NCI-H128 (cell line): ENCODE data around the gene BCAS4.

Experiments used
- DNase-seq: peaks from one replicate; lab custom pipeline; 2025; ENCODE audit not compliant: unreplicated experiment; lab: John Stamatoyannopoulos, UW

The BCAS4 gene

DNA sequence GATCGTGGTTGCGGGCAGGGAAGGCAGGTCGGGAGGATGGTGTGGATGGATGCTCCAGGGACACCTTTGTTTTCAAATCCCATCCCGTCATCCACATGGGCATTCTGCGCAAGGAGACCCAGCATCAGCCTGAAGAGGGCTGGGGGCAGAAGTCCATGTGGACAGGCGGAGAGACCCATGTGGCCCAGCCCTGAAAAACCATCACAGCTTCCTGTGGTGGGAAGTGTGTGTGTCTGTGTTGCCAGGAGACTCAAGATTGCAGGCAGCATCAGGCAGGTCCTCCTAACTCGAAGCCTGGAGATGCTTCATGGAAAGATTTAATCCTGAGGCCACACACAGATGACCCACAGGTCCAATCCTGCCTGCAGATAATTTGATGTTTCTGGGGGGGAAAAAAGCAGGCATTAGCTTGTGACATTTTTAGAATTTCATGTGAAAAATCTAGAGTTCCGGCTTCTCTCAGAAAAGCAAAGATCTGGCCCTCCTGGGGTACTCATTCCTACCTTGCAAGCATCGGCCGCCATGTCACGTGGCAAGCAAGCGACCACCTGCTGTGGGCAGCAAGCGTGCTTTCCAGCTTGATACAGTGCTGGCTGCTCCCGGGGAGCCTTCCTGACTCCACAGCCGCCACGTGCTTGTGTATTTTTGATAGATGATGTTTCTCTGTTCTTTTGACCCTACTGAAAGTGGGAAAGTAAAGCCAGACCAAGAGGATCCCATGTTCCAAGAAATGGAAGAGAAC is 25.8 kb downstream of the BCAS4 start:
- DNase-seq = no peak

DNA sequence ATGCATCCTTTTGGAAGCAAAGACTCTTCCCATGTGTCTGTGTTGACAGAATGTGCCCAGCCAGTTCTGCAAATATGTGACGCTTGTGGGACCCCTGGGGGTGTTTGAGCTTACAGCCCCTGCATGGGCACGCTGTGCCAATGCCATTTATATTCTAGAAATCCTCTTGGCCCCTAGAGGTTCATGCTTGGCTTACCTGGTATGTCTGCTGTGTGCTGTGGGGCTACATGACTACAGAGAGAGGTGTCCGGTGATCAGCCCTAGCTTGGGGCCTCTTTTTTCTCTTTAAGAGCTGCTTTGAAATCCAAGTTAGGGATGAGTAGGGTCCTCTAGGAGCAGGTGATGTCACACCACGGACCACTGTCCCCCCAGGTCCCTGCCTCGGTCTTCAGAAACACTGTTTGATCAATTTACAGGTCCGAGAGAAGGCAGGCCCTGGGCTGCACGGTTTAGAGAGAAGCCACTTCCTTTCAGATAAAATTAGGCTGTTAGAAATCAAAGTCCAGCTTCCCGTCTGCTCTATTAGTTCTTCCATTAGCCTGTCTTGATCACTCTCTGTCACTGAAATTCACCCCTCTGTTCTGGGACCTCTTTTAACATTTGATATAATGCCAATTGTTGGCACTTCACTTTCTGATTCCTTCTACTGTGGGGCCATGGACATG is 26.5 kb downstream of the BCAS4 start:
- DNase-seq = no peak

DNA sequence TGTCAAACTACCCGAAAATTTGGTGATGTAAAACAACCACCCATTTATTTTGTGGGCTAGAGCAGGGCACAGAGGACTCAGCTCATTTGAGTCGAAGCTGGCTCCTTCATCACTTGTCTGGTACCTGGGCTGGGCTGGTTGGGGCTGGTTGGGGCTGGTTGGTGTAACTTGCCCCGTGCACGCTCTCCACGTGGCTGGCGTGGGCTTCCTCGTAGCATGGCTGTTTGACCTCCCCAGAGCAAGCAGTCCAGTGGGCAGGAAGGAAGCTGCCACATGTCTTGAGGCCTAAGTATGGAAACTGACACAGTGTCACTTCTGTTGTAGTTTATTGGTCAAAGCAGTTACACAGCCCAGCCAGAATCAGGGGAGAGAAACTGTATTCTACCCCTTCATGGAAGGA is 27.1 kb downstream of the BCAS4 start:
- no peak for DNase-seq

DNA sequence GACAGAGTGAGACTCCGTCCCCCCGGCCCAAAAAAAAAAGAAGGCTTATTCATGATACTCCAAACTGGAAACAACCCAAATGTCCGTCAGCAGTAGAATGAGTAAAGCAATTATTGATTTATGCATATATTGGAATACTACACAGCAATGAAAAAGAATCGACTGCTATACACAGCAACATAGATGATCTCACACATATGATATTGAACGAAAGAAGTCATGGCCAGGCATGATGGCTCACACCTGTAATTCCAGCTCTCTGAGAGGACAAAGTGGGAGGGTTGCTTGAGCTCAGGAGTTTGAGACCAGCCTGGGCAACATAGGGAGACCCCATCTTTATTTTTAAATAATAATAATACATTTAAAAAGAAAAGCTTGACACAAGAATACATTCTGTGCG is 28.5 kb downstream of the BCAS4 start:
- DNase-seq = no peak

DNA sequence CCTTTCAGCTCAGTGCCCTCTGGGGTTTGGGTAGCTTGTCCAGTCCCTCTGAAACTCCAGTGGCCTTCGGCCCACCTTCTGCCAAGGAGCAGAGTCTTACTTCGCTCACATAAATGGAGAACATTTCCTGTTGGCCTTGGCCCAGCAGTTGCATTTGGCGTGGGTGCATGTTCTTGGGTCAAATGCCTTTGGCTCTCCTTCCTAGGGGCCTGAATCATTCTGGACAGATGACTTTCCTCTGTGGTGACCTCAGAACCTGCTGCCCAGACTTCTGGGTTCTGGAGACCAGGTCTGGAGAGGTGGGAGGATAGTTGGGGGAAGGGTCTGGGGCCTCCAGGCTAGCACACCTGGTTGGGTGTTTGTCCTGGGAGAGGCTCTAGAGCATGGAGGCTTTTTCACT is 29.3 kb downstream of the BCAS4 start:
- DNase-seq = no peak

DNA sequence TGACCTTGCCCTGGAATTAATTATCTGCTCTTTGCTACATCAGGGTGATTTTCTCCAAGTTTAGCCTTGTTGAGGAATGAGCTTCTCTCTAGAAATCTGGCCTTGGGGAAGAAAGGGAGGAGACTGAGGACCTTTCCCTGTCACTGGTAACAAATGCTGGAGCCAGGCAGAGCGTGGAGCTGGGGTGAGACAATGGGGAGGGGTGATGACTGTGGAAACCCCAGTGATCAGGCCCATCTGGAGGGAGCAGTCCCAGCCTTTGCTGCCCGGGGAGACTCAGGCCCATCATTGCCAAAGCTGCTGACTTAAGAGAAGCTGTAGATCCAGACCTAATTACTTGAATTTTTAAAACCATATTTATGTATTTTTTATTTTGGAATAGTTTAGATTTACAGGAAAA is 31.3 kb downstream of the BCAS4 start:
- no peak for DNase-seq

DNA sequence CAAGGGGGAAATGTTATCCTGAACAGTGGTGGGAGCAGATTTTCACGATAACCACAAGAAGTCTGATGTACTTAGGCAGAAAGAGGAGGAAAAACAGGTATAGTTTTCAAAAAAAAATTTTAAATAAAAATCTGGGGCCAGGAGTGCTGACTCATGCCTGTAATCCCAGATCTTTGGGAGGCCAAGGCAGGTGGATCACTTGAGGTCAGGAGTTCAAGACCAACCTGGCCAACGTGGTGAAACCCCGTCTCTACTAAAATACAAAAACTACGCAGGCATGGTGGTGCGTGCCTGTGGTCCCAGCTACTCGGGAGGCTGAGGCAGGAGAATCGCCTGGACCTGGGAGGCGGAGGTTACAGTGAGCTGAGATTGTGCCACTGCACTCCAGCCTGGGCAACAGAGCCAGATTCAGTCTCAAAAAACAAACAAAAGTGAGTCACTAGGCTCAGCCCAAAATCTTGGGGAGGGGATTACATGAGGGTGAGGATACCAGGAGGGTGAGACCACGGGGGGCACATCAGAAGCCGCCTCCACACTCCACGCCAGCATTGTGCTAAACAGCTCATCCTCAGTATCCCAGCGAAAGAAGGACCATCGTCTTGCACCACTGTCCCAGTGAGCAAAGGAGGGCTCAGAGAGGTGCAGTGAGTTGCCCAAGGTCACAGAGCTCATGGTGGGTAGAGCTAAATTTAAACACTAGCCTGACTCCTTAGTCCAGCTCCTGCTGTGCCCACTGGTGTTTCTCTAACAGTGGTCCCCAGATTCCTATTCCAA is 33.7 kb downstream of the BCAS4 start:
- DNase-seq = no peak

DNA sequence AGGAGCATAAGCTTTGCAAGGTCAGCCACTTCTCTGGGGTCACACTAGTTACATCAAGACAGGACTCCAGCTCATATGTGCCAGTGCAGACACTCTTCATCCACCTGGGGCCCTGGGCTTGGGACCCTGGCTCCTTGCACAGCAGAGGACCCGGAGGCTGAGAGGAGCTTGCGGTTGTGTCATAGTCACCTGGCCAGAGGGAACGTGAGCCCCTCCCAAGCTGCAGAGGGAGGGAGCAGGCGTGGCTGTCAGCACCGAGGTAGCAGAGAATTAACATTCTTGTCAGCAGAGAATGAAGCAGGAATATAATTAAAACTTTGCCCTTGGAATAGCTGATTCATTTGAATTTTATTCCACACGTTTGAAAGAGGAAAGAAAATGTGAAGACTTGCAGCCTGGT is 36.8 kb downstream of the BCAS4 start:
- DNase-seq = no peak

DNA sequence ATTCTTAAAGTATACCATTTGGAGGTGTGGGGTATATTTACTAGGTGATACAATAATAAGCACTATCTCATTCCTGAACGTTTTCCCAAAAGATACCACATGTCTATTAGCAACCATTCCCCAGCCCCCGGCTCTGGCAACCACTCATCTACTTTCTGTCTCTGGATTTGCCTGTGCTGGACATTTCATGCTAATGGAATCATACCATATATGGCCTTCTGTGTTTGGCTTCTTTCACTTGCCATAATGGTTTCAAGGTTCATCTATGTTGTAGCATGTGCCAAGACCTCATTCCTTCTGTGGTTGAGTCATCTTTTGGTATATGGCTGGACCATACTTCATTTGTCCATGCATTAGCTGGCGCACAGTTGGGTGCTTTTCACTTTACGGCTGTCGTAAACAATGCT is 39.7 kb downstream of the BCAS4 start:
- DNase-seq = no peak

DNA sequence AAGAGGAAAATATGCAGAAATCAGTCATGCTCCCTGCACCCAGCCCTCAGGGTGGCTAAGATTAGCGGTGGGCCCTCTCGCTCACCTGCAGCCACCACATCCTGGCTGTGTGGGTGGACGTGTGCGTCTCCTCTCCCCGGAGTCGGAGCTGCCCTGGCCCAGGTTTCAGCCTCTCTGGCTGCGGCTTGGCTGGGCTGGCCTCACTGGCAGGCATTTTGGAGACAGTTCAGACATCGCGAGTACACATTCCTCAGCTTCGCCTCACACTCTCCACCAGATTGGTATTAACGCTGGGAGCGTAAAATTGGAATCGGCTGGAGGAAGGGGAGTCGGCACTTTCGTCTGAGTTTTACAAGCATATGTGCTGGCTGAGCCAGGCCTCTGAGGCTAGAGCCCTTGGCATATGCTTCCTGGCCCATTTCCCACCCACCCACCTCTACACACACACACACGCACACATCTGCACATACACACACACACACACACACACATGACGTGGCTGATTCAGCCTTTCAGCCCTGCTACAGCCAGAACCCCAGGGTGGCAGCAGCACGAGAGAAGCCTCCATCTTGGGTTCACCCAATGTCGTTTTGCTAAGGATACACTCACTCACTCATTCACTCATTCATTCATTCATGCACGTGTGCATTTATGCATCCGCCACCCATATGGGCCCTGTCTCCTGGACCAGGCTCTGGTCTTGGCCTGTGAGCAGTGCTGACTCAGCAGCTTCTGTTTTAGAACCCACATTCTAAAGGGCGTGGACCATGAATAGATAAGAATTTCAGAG is 42.9 kb downstream of the BCAS4 start:
- DNase-seq = no peak

DNA sequence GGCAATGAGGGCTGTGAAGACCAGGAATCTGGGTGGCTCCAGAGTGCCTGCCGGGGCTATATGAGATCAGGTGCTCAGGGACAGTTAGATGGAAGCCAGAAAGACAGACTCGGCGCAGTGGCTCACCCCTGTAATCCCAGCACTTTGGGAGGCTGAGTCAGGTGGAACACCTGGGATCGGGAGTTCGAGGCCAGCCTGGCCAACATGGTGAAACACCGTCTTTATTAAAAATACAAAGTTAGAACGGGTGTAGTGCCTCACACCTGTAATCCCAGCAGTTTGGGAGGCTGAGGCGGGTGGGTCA is 43.4 kb downstream of the BCAS4 start:
- DNase-seq = no peak

DNA sequence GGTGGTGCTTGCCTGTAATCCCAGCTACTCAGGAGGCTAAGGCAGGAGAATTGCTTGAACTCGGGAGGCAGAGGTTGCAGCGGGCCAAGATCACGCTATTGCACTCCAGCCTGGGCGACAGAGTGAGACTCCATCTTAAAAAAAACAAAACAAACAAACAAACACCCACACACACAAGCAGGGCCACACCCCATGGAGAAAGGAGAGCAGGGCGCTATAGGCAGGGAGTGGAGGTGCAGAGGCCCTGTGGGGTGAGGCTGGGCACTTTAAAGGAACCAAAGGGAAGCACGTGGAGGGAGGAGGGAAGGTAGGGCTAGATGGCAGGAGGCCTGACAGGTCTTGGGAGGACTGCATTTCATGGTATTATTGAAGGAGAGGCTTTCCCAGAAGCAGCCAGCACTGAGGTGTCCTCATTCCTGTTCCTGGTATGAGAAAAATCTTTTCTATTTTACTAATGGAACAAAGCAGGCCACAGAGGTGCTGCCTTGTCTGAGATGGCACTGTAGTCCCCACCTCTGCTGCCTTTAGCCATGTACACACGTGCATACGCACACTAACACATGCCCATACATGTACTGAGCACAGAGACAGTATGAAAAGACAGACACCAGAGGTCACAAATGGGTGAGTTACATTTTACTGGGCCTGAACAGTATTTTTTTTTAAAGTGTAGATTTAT is 44.0 kb downstream of the BCAS4 start:
- no peak for DNase-seq

DNA sequence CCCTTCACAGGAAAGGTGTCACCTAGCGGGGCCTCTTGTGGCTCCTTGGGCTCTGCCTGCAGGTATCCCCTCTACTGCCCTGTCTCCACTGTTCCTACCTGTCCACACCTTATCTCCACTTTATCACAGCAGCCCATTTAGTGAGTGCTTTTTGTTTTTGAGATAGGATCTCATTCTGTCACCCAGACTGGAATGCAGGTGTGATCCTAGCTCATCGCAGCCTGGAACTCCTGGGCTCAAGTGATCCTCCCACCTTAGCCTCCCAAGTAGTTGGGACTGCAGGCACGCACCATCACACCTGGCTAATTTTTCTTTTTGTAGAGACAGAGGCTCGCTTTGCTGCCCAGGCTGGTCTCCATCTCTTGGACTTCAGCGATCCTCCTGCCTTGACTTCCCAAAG is 48.0 kb downstream of the BCAS4 start:
- no peak for DNase-seq

DNA sequence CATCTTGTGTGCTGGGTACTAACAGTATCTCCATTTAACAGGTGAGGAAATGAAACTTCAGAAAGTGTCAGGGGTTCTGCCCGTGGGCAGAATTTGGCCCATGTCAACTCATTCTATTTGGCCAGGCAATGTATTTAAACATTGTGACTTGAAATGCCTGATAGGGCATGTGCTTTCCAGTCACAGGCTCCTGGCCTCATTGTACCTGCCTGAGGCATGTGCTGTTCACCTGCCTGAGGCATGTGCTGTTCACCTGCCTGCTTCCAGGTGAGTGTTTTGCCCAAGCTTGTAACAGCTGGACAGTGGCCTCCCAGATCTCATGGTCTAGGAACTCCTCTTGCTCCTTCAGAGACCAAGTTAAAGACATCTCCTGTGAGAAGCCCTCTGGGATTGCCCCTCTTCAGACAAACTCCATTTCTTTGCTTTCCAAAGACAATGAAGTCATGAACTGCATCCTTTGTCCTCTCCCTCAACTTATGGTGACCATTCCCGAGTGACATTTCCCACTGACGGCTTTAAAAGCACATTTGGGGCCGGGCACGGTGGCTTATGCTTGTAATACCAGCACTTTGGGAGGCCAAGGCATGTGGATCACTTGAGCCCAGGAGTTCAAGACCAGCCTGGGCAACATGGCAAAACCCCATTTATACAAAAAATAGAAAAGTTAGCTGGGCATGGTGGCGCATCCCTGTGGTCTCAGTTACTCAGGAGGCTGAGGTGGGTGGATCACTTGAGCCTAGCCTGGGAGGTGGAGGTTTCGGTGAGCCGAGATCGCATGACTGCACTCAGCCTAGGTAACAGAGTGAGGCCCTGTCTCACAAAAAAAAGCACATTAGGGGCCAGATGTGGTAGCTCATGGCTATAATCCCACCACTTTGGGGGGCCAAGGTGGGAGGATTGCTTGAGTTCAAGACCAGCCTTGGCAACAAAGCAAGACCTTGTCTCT is 48.7 kb downstream of the BCAS4 start:
- no peak for DNase-seq

DNA sequence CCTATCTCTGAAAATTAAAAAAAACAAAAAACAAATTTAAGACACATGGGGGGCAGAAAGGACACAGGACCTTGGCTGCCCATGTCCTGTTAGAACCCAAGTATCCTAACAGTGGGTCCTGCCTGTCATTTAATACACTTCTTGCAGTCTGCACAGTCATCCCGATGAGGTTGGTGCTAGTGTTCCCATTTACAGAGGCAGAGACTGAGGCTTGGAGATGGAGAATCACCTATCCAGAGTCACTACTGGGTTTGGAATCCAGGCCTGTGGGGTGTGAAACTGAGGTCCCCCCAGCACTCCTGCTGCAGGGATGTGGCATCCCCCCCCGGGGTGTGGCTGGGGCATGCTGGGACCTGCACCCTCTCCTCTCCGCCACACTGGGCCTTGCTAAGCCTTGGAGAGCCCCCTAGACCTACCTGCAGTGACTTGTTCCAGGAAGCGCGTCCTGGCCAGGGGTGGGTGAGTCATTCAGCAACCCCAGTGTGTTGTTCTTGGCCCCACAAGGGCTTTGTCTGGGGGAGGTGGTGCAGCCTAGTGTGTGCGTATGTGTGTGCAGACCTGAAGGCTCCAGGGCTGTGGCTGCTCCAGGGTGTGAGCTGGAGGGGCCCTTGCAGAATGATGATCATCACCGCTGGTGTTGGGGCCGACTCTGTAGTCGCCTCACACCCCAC is 49.7 kb downstream of the BCAS4 start:
- no peak for DNase-seq

DNA sequence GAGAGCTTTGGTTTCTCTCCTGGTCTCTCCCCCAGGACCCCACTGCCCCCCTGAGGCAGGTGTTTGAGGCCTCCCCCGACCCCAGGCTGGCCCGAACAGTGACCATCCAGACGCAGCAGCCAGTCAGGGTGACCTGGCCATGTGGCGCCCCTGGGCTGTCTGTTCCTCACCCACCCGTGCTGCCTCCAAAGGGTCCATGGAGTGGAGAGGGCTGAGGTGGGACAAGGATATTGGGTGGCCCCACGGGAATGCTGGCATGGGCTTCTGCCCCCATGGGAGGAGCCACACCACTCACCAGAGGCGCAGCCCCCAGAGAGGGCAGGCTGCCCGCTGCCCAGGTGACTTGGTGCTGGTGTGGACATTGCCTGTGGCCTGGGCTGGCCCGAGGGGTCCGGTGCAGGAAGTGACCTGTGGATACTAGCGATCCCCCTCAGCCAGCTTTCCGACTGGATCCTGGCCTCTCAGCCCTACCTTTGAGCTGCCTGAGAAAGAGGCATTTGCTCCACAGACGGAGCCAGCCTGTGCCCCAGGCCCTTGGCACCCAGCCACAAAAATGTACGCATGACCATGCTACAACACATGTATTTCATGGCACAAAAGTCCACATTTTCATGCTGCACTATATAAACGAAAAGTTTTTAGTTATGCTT is 50.8 kb downstream of the BCAS4 start:
- no peak for DNase-seq

DNA sequence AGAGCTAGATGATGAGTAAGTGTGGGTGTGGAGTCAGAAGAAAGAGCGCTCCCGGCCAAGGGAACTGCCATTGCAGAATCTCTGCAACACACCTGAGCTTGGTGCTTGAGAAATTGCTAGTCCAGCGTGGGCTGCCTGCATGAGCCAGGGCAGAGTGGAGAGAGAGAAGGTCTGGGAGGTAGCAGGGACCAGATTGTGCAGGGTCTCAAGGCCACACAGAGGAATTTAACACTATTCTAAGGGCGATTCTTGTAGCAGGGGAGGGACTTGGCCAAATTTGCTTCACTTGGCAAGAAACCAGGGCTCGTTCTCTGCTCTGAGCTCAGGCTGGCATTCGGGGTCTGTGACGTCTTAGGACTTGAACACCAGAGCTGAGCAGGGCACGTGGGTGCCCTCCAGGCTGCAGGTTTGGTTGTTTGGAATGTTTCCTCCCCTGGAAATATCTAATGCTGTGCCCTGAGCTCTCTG is 53.5 kb downstream of the BCAS4 start:
- DNase-seq = no peak

DNA sequence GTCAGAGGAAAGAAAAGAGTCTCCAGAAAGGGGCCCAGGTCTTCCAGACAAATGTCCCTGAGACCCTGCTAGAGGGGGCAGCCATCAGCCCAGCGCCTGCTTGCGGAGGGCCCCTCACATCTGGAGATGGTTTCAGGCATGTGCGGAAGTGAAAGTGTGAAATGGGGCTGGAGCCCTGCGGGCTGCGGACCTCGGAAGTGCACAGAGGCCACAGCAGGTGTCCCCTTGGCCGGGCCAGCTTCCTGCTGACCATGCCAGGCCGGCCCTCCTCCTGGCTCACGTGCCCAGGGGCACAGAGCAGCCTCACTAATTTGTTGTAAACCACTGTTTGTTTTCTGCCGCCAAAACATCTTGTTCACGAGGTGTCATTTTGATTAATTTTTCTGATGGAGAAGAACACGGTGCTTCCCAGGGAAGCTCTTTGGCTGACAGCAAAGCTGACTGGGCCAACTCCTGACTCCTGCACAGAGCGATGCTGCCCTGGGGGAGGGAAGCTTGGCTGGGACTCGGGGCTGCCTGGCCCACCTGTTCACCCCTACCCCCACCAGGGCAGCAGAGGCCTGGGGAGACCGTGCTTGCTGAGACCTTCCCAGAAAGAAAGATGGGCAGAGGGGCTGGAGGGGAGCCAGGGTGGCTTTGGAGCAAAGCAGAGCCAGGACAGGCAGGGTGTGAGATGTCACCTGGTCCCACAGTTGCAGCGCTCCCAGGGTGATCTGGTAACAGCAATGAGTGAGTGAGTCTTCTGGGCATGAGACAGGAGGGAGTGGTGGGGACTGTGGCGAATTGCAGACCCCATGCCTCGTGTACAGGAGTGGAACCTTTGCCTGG is 54.2 kb downstream of the BCAS4 start:
- no peak for DNase-seq
